IMR-90 (cell line): ENCODE measurements around the gene STRIP2. TPM values are rescaled to one million over a fixed set of nuclear protein-coding genes. Genes with fewer than 3 reads are reported as not detected.

Experiments
- ATAC-seq: fragments of 200-7000 bp; cut with Tn5 transposase; 2 replicates; pipeline ENCODE4 v1.9.1; 2020; ENCODE audit warnings: low read depth, mild to moderate bottlenecking, moderate library complexity
- BruUV-seq: library from RNA; stranded (reverse); fragments of 400-500 nt; replicated peaks from 2 replicates; lab custom pipeline; 2021; lab: Mats Ljungman, UMichigan
- CTCF ChIA-PET: fragments of 300-600 bp; formaldehyde crosslinking; extraction: SDS; loops from one replicate; lab custom pipeline; 2021; ENCODE audit warnings: antibody characterized with exemption; lab: Yijun Ruan, JAX
- POLR2A ChIA-PET: fragments of 300-600 bp; sonication (Branson Sonifier 250); formaldehyde crosslinking; loops from one replicate; lab custom pipeline; 2022; ENCODE audit warnings: antibody characterized with exemption; ENCODE audit not compliant: unreplicated experiment; lab: Charles Lee
- DNase-seq: peaks from one replicate; pipeline ENCODE4 v3.0.0; 2013
- H2AFZ ChIP-seq: replicated peaks from 2 replicates; pipeline ENCODE3; 2013; ENCODE audit warnings: low read length, mild to moderate bottlenecking; ENCODE audit not compliant: poor library complexity
- H2AK5ac ChIP-seq: 2 replicates; pipeline ENCODE4 v1.6.1; 2013; ENCODE audit warnings: low read depth, low read length, inconsistent platforms
- H2AK9ac ChIP-seq: replicated peaks from 2 replicates; pipeline ENCODE3; 2013; ENCODE audit warnings: mild to moderate bottlenecking, low read depth, low read length, moderate library complexity; ENCODE audit not compliant: poor library complexity
- H2BK120ac ChIP-seq: 2 replicates; pipeline ENCODE4 v1.6.1; 2013; ENCODE audit warnings: low read depth, low read length, inconsistent platforms
- H2BK15ac ChIP-seq: 3 replicates; pipeline ENCODE4 v1.6.1; 2013; ENCODE audit warnings: low read depth, low read length, inconsistent platforms
- H2BK20ac ChIP-seq: 2 replicates; pipeline ENCODE4 v1.6.1; 2013; ENCODE audit warnings: low read depth, mild to moderate bottlenecking, inconsistent platforms, low read length, moderate library complexity
- H2BK5ac ChIP-seq: 2 replicates; pipeline ENCODE4 v1.6.1; 2013; ENCODE audit warnings: mild to moderate bottlenecking, low read depth, low read length, inconsistent platforms; ENCODE audit not compliant: poor library complexity, severe bottlenecking
- H3K14ac ChIP-seq: replicated peaks from 2 replicates; pipeline ENCODE4 v1.6.1; 2013; ENCODE audit warnings: low read depth, low read length, inconsistent platforms
- H3K18ac ChIP-seq: 2 replicates; pipeline ENCODE4 v1.6.1; 2013; ENCODE audit warnings: low read depth, low read length, control low read depth
- H3K23ac ChIP-seq: 2 replicates; pipeline ENCODE4 v1.6.1; 2013; ENCODE audit warnings: low read depth, low read length, inconsistent platforms
- H3K27ac ChIP-seq: 2 replicates; pipeline ENCODE4 v1.5.1; 2013; ENCODE audit warnings: mild to moderate bottlenecking, control low read depth, low read length; ENCODE audit not compliant: insufficient read depth
- H3K27me3 ChIP-seq: 2 replicates; pipeline ENCODE4 v1.6.1; 2013; ENCODE audit warnings: low read length; ENCODE audit not compliant: control insufficient read depth, insufficient read depth
- H3K36me3 ChIP-seq: 2 replicates; pipeline ENCODE4 v1.6.1; 2013; ENCODE audit warnings: low read length, mixed read lengths; ENCODE audit not compliant: control insufficient read depth, insufficient read depth
- H3K4ac ChIP-seq: 2 replicates; pipeline ENCODE4 v1.6.1; 2013; ENCODE audit warnings: low read depth, low read length, inconsistent platforms
- H3K4me1 ChIP-seq: 2 replicates; pipeline ENCODE4 v1.6.1; 2013; ENCODE audit warnings: low read length, mixed read lengths; ENCODE audit not compliant: control insufficient read depth, insufficient read depth
- H3K4me2 ChIP-seq: 2 replicates; pipeline ENCODE4 v1.6.1; 2013; ENCODE audit warnings: low read depth, mild to moderate bottlenecking, control low read depth, low read length, moderate library complexity
- H3K4me3 ChIP-seq: 2 replicates; pipeline ENCODE4 v1.5.1; 2013; ENCODE audit warnings: low read depth, mild to moderate bottlenecking, control low read depth, low read length, moderate library complexity; ENCODE audit not compliant: insufficient read depth
- H3K56ac ChIP-seq: 2 replicates; pipeline ENCODE4 v1.6.1; 2013; ENCODE audit warnings: low read length, inconsistent platforms; ENCODE audit not compliant: insufficient read depth; ENCODE audit errors: extremely low read depth
- H3K79me1 ChIP-seq, 2 experiments: 2 replicates each; pipeline ENCODE4 v1.6.1; 2013; ENCODE audit warnings: low read length in 2 of 2, inconsistent platforms in 1 of 2, low read depth in 1 of 2
- H3K9ac ChIP-seq: 2 replicates; pipeline ENCODE4 v1.6.1; 2013; ENCODE audit warnings: low read depth, low read length, control low read depth
- H3K9me1 ChIP-seq: 2 replicates; pipeline ENCODE4 v1.6.1; 2013; ENCODE audit warnings: low read length, inconsistent platforms; ENCODE audit not compliant: insufficient read depth
- H3K9me3 ChIP-seq: 2 replicates; pipeline ENCODE4 v1.6.1; 2013; ENCODE audit warnings: low read length; ENCODE audit not compliant: control insufficient read depth, insufficient read depth
- H4K20me1 ChIP-seq: 2 replicates; pipeline ENCODE4 v1.6.1; 2013; ENCODE audit warnings: low read length, inconsistent platforms; ENCODE audit not compliant: insufficient read depth
- H4K5ac ChIP-seq: 2 replicates; pipeline ENCODE4 v1.6.1; 2013; ENCODE audit warnings: mild to moderate bottlenecking, low read depth, low read length, control low read depth
- H4K8ac ChIP-seq, 2 experiments: 2 replicates each; pipeline ENCODE4 v1.6.1; 2013; ENCODE audit warnings: low read depth in 2 of 2, low read length in 2 of 2, control low read depth in 1 of 2, inconsistent platforms in 1 of 2
- H4K91ac ChIP-seq: 2 replicates; pipeline ENCODE4 v1.6.1; 2013; ENCODE audit warnings: low read depth, low read length, inconsistent platforms; ENCODE audit not compliant: insufficient read depth
- BHLHE40 ChIP-seq: fragments of 150-350 bp; IDR thresholded peaks from 2 replicates; pipeline ENCODE4 v1.6.1; 2016; ENCODE audit warnings: mild to moderate bottlenecking, low read depth, low read length
- RAD21 ChIP-seq: IDR thresholded peaks from 2 replicates; pipeline ENCODE4 v1.6.1; 2012; ENCODE audit warnings: low read length, improper control_type of control experiment
- WGBS, 2 experiments: methylation state at CpG; one replicate each; pipeline versions ENCODE4 v1.1.5 to v1.1.7; 2013; ENCODE audit warnings: missing lambda C conversion rate in 2 of 2; ENCODE audit not compliant: insufficient read length in 1 of 2; ENCODE audit errors: extremely low coverage in 2 of 2; 5-methylcytosine and 5-hydroxymethylcytosine counted together
- dilution Hi-C: fragments of 300-500 bp; cut with HindIII; formaldehyde crosslinking; loops from one replicate; pipeline ENCODE4 v1.14.3; 2018; ENCODE audit warnings: low sequenced_read_pairs; ENCODE audit not compliant: unreplicated experiment
- in situ Hi-C: fragments of 300-500 bp; cut with MboI; formaldehyde crosslinking; loops from 3 replicates; pipeline ENCODE4 v1.14.3; 2019; ENCODE audit warnings: low sequenced_read_pairs, inconsistent platforms, mixed read lengths
- intact Hi-C: fragments of 100-400 bp; cut with micrococcal nuclease; formaldehyde crosslinking; loops from 2 replicates; pipeline ENCODE4 v1.10.0; 2022
- polyA plus RNA-seq, 3 experiments: library from polyadenylated mRNA; depleted of rRNA; stranded (reverse); fragments of >200 nt; gene quantifications; 2 replicates each; pipeline ENCODE4 v1.2.3, GENCODE V29; 2012; ENCODE audit warnings: low replicate concordance in 1 of 3
- total RNA-seq: library from RNA; depleted of rRNA; stranded (reverse); fragments of >200 nt; gene quantifications from 2 replicates; pipeline ENCODE4 v1.2.3, GENCODE V29; 2012

STRIP2 gene
- total and polyA plus RNA-seq, 2 of the 4 experiments (the other 2 are of a cell fraction): 1.8 to 3.0 TPM

GRCh38 chr7:129452589-129453231 is 18.5 kb downstream of the STRIP2 start:
- Histone ChIP-seq H3K4me1 (no peaks in the 10 kb centered on the region; the same call in 1 of the 2 replicates), H3K79me1 (no peaks in the 10 kb centered on the region), H3K4me2 (no peak overlapping the region), H2AK9ac (no peak overlapping the region), H3K9ac (no peak overlapping the region), H3K9me1 (no peaks in the 10 kb centered on the region), H4K20me1 (no peaks in the 10 kb centered on the region), H3K18ac (no peak overlapping the region), H2AK5ac (no peak overlapping the region), H3K4ac (no peak overlapping the region), H3K36me3 (no peaks in the 10 kb centered on the region), H4K91ac (no peak overlapping the region), H3K9me3 (peaks cover 6% of the 10 kb centered on the region), H3K27me3 (no peaks in the 10 kb centered on the region), H4K8ac (no peak overlapping the region), H4K5ac (no peak overlapping the region), H3K23ac (no peak overlapping the region), H3K56ac (no peak overlapping the region), H3K27ac (no peak overlapping the region), H2BK5ac (no peak overlapping the region), H2BK15ac (no peak overlapping the region), H2BK120ac (no peak overlapping the region), H2BK20ac (no peak overlapping the region), H2AFZ (no peak overlapping the region), H3K4me3 (no peak overlapping the region), H3K14ac (no peak overlapping the region)
- ChIA-PET CTCF (no interaction called here), POLR2A (no interaction called here)
- WGBS, 2 experiments: no CpG with 5 or more reads among the region's 2 CpGs
- in situ Hi-C loops (no loop called here), intact Hi-C loops (no loop called here), dilution Hi-C loops (no loop called here)
- no TSS peak for BruUV-seq
- TF ChIP-seq BHLHE40: no peak
- TF ChIP-seq RAD21: no peak
- DNase-seq (no peak), ATAC-seq (no peak)
